Panc1 (cell line): ENCODE data around the gene FBXO4. TPM values are rescaled to one million over a fixed set of nuclear protein-coding genes. Genes with fewer than 3 reads are reported as not detected.

Experiments
- ATAC-seq: fragments of 200-7000 bp; cut with Tn5 transposase; 2 replicates; pipeline ENCODE4 v1.9.1; 2020; ENCODE audit warnings: mild to moderate bottlenecking, moderate library complexity
- BruUV-seq: library from RNA; stranded (reverse); fragments of 400-500 nt; replicated peaks from 2 replicates; lab custom pipeline; 2021; lab: Mats Ljungman, UMichigan
- CTCF ChIA-PET: fragments of 300-600 bp; sonication (Branson Sonifier 250); formaldehyde crosslinking; loops from one replicate; lab custom pipeline; 2022; ENCODE audit warnings: antibody characterized with exemption; lab: Charles Lee
- POLR2A ChIA-PET: fragments of 300-600 bp; sonication (Branson Sonifier 250); formaldehyde crosslinking; loops from one replicate; lab custom pipeline; 2022; ENCODE audit warnings: antibody characterized with exemption; lab: Charles Lee
- DNase-seq: peaks from one replicate; pipeline ENCODE4 v3.0.0-alpha.2; 2010; ENCODE audit warnings: low read depth, low spot score
- H3K27ac ChIP-seq: 2 replicates; pipeline ENCODE4 v1.5.1; 2011; ENCODE audit warnings: mild to moderate bottlenecking, low read length, inconsistent platforms
- H3K27me3 ChIP-seq: fragments of 200-500 bp; sonication (Bioruptor generic); 2 replicates; pipeline ENCODE4 v1.6.0; 2014; ENCODE audit warnings: low read length, inconsistent platforms; ENCODE audit not compliant: control insufficient read depth, insufficient read depth
- H3K36me3 ChIP-seq: fragments of 200-500 bp; sonication (Bioruptor generic); 2 replicates; pipeline ENCODE4 v1.5.1; 2014; ENCODE audit warnings: inconsistent platforms, mild to moderate bottlenecking, low read length, moderate library complexity; ENCODE audit not compliant: control insufficient read depth, insufficient read depth
- H3K4me1 ChIP-seq: 2 replicates; pipeline ENCODE4 v1.5.1; 2011; ENCODE audit warnings: inconsistent platforms, mild to moderate bottlenecking, low read length, moderate library complexity; ENCODE audit not compliant: control insufficient read depth, insufficient read depth
- H3K4me3 ChIP-seq, 2 experiments: 2 replicates each; pipeline ENCODE4 v1.5.1; 2011 to 2012; ENCODE audit warnings: low read depth in 2 of 2, low read length in 2 of 2, mild to moderate bottlenecking in 2 of 2, inconsistent platforms in 1 of 2, moderate library complexity in 1 of 2
- H3K9me3 ChIP-seq: fragments of 200-500 bp; sonication (Bioruptor generic); 2 replicates; pipeline ENCODE4 v1.5.1; 2014; ENCODE audit warnings: low read depth, mild to moderate bottlenecking, inconsistent platforms, low read length, moderate library complexity; ENCODE audit not compliant: control insufficient read depth, insufficient read depth
- CTCF ChIP-seq: fragments of 450-650 bp; IDR thresholded peaks from 2 replicates; pipeline ENCODE4 v1.5.1; 2017; ENCODE audit warnings: mild to moderate bottlenecking
- POLR2AphosphoS5 ChIP-seq: IDR thresholded peaks from 2 replicates; pipeline ENCODE4 v1.6.1; 2012; ENCODE audit warnings: mild to moderate bottlenecking, low read depth, low read length, moderate library complexity
- REST ChIP-seq, 2 experiments: IDR thresholded peaks; 2 replicates each; pipeline ENCODE4 v1.6.1; 2011 to 2012; ENCODE audit warnings: low read depth in 2 of 2, control low read depth in 1 of 2, low read length in 1 of 2, mild to moderate bottlenecking in 1 of 2, moderate library complexity in 1 of 2; ENCODE audit not compliant: insufficient read depth in 1 of 2
- SIN3A ChIP-seq: IDR thresholded peaks from 2 replicates; pipeline ENCODE4 v1.6.1; 2012; ENCODE audit warnings: low read depth, mild to moderate bottlenecking, low read length, moderate library complexity, borderline replicate concordance; ENCODE audit not compliant: insufficient read depth
- TCF7L2 ChIP-seq: IDR thresholded peaks from 2 replicates; pipeline ENCODE4 v1.6.1; 2011; ENCODE audit warnings: mild to moderate bottlenecking, low read depth, low read length, inconsistent platforms
- in situ Hi-C: cut with HindIII; loops from 2 replicates; pipeline ENCODE4 v1.10.0; 2016; ENCODE audit warnings: low sequenced_read_pairs, low pct_unique_long_range_greater_than_20kb
- intact Hi-C: fragments of 100-400 bp; cut with micrococcal nuclease; formaldehyde crosslinking; loops from one replicate; pipeline ENCODE4 v1.10.0; 2022; ENCODE audit not compliant: unreplicated experiment
- total RNA-seq: library from RNA; stranded (reverse); gene quantifications from one replicate; pipeline ENCODE4 v1.2.1, GENCODE V29; 2021; ENCODE audit not compliant: unreplicated experiment

Gene FBXO4
- total RNA-seq, 1 experiment from 2014 or later, result 5.7 TPM

GRCh38 chr5:41961736-41962135 lies 36.7 kb downstream of the FBXO4 start:
- H3K27me3 ChIP-seq, result no peaks in the 10 kb centered on the region
- H3K4me1 ChIP-seq, result no peaks in the 10 kb centered on the region
- ChIA-PET POLR2A (no interaction called here), CTCF (no interaction called here)
- BruUV-seq, result no TSS peak
- no peak for ATAC-seq
- no peak overlapping the region for H3K4me3 ChIP-seq
- no peaks in the 10 kb centered on the region for H3K36me3 ChIP-seq
- no peak for TF ChIP-seq SIN3A
- no peak for TF ChIP-seq CTCF
- TF ChIP-seq POLR2AphosphoS5, result no peak
- no peak for TF ChIP-seq REST (IDR thresholded peaks at IDR 0.05; ENCODE audit: insufficient read depth in 1 of 2, low read depth in 2 of 2, low read length in 1 of 2)
- no peak for TF ChIP-seq TCF7L2
- in situ Hi-C loops, result no loop called here
- H3K9me3 ChIP-seq, result peaks cover 4% of the 10 kb centered on the region; the same call in 1 of the 2 replicates
- DNase-seq, result no peak
- no peak overlapping the region for H3K27ac ChIP-seq
- intact Hi-C loops, result no loop called here

- no peaks in the 10 kb centered on the region for H3K4me1 ChIP-seq
- H3K36me3 ChIP-seq, result no peaks in the 10 kb centered on the region
- H3K4me3 ChIP-seq, result no peak overlapping the region
- intact Hi-C loops, result no loop called here
- no peak overlapping the region for H3K27ac ChIP-seq
- in situ Hi-C loops, result no loop called here
- POLR2A ChIA-PET, result no interaction called here
- ATAC-seq (no peak), DNase-seq (no peak)
- CTCF ChIA-PET, result no interaction called here
- BruUV-seq, result no TSS peak
- H3K9me3 ChIP-seq, result peaks cover 4% of the 10 kb centered on the region; the same call in 1 of the 2 replicates
- no peaks in the 10 kb centered on the region for H3K27me3 ChIP-seq
- TF ChIP-seq CTCF (no peak), TCF7L2 (no peak)
Observed at GRCh38 chr5:41962491-41962890, 37.4 kb downstream of the FBXO4 start.
